ENCODE results near the gene AOAH. TPM values are rescaled to one million over a fixed set of nuclear protein-coding genes. Genes with fewer than 3 reads are reported as not detected.
A peak's percentile ranks its signal among the peaks of the same experiment; 100 is the strongest.

The AOAH gene
- total RNA-seq, 1 donor from 2014 or later: 0.92 TPM

DNA sequence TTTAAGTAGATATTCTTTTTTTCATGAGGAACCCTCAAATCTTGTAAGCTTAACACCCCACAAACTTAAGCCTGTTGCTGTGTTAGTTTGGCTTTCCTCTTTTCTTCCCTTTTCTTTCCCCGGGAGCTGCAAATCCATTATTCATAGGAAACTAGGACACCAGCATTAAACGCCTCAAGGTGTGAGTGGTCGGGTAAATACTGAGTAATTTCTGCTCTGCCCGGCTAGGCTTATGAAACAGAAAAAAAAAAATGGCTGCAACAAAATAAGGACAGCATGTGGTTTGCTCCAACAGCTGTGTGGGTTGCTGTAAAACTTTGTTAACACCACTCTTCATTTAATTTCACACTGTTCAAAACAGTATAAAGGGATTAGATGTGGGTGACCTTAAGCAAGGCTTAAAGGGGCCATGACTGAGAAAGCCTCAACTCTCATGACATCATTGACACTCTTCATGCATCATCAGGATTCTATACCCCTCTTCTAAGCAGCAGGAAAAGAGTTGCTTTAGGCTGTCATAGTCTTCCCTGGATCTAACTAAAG lies 104.1 kb downstream of the AOAH start:
- no peaks in the 10 kb centered on the region for H3K9me3 Mint-ChIP-seq

GRCh38 chr7:36617408-36617807 lies 106.9 kb downstream of the AOAH start:
- no peaks in the 10 kb centered on the region for H3K36me3 Mint-ChIP-seq
- H3K27ac Mint-ChIP-seq: no peak overlapping the region
- no peak for DNase-seq (ENCODE audit: extremely low spot score, unreplicated experiment)

More for the DNA sequence above, 104.1 kb downstream of the AOAH start:
- Mint-ChIP-seq H3K27me3 (peaks cover 13% of the 10 kb centered on the region), H3K4me3 (no peak overlapping the region), H3K4me1 (ENCODE audit: unreplicated experiment) (peaks cover 44% of the 10 kb centered on the region), H3K36me3 (no peaks in the 10 kb centered on the region), H3K27ac (no peak overlapping the region)
- TF ChIP-seq, protein P1, sequence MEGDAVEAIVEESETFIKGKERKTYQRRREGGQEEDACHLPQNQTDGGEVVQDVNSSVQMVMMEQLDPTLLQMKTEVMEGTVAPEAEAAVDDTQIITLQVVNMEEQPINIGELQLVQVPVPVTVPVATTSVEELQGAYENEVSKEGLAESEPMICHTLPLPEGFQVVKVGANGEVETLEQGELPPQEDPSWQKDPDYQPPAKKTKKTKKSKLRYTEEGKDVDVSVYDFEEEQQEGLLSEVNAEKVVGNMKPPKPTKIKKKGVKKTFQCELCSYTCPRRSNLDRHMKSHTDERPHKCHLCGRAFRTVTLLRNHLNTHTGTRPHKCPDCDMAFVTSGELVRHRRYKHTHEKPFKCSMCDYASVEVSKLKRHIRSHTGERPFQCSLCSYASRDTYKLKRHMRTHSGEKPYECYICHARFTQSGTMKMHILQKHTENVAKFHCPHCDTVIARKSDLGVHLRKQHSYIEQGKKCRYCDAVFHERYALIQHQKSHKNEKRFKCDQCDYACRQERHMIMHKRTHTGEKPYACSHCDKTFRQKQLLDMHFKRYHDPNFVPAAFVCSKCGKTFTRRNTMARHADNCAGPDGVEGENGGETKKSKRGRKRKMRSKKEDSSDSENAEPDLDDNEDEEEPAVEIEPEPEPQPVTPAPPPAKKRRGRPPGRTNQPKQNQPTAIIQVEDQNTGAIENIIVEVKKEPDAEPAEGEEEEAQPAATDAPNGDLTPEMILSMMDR (conservative IDR thresholded peaks at IDR 0.05): no peak
- no peak for DNase-seq (ENCODE audit: extremely low spot score, unreplicated experiment)

GRCh38 chr7:36615852-36616540 lies 108.3 kb downstream of the AOAH start:
- TF ChIP-seq, protein P1 (conservative IDR thresholded peaks at IDR 0.05): no peak
- no peak for DNase-seq (ENCODE audit: extremely low spot score, unreplicated experiment)
- Mint-ChIP-seq H3K27me3 (peaks cover 10% of the 10 kb centered on the region), H3K9me3 (no peaks in the 10 kb centered on the region), H3K27ac (peak overlapping the region; percentile 10), H3K36me3 (no peaks in the 10 kb centered on the region), H3K4me1 (ENCODE audit: unreplicated experiment) (peaks cover 36% of the 10 kb centered on the region), H3K4me3 (no peak overlapping the region)

More at GRCh38 chr7:36617408-36617807, 106.9 kb downstream of the AOAH start:
- Mint-ChIP-seq H3K27me3 (peaks cover 13% of the 10 kb centered on the region), H3K4me1 (ENCODE audit: unreplicated experiment) (peaks cover 42% of the 10 kb centered on the region), H3K9me3 (no peaks in the 10 kb centered on the region), H3K4me3 (no peak overlapping the region)
- TF ChIP-seq, protein P1 (conservative IDR thresholded peaks at IDR 0.05): no peak

- TF ChIP-seq, protein P1 (conservative IDR thresholded peaks at IDR 0.05): no peak
- no peak overlapping the region for H3K27ac Mint-ChIP-seq
- H3K36me3 Mint-ChIP-seq: no peaks in the 10 kb centered on the region
- H3K4me3 Mint-ChIP-seq: no peak overlapping the region
- H3K27me3 Mint-ChIP-seq: peaks cover 10% of the 10 kb centered on the region
- H3K4me1 Mint-ChIP-seq (ENCODE audit: unreplicated experiment): peaks cover 31% of the 10 kb centered on the region
- DNase-seq (ENCODE audit: extremely low spot score, unreplicated experiment): no peak
- no peaks in the 10 kb centered on the region for H3K9me3 Mint-ChIP-seq
These were observed 109.3 kb downstream of the AOAH start for GRCh38 chr7:36614959-36615358.

DNA sequence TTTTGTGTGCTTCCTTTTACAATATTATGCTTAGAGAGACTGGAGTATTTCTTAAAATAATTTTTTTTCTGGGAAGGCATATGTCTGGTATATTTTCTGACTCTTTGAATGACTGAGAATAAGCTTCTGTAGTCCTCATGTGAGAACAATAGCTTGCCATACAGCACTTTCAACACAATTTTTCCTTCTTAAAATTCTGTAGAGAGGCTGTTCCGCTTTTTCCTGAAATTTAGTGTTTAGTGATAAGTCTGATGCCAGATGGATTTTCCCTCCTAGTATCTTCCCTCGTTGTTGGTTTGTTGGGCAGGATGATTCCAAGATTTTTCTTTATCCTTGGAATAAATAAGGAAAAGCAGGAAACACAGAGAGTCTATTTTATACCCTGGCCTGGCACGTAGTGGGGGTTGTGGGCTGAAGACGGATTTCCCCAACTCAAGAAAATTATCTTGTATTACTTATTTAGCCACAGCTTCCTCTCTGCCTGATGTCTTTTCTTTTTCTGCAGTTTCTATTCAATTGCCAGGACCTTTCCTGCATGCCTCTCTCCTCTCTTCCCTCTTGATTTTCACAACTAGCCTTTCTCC lies 111.2 kb downstream of the AOAH start:
- TF ChIP-seq, protein P1 (conservative IDR thresholded peaks at IDR 0.05): no peak
- H3K36me3 Mint-ChIP-seq: no peaks in the 10 kb centered on the region
- H3K4me1 Mint-ChIP-seq (ENCODE audit: unreplicated experiment): peaks cover 34% of the 10 kb centered on the region
- peaks cover 10% of the 10 kb centered on the region for H3K27me3 Mint-ChIP-seq
- no peak overlapping the region for H3K4me3 Mint-ChIP-seq
- DNase-seq (ENCODE audit: extremely low spot score, unreplicated experiment): no peak
- H3K27ac Mint-ChIP-seq: no peak overlapping the region
- H3K9me3 Mint-ChIP-seq: no peaks in the 10 kb centered on the region
